ENCODE results near the gene JPT2.
A peak's percentile ranks its signal among the peaks of the same experiment; 100 is the strongest.
"Not testable (repeated sequence)": the region's sequence is repeated elsewhere in the genome, so short reads cannot be mapped to it uniquely, and the experiment has no call there.

Gene JPT2

DNA sequence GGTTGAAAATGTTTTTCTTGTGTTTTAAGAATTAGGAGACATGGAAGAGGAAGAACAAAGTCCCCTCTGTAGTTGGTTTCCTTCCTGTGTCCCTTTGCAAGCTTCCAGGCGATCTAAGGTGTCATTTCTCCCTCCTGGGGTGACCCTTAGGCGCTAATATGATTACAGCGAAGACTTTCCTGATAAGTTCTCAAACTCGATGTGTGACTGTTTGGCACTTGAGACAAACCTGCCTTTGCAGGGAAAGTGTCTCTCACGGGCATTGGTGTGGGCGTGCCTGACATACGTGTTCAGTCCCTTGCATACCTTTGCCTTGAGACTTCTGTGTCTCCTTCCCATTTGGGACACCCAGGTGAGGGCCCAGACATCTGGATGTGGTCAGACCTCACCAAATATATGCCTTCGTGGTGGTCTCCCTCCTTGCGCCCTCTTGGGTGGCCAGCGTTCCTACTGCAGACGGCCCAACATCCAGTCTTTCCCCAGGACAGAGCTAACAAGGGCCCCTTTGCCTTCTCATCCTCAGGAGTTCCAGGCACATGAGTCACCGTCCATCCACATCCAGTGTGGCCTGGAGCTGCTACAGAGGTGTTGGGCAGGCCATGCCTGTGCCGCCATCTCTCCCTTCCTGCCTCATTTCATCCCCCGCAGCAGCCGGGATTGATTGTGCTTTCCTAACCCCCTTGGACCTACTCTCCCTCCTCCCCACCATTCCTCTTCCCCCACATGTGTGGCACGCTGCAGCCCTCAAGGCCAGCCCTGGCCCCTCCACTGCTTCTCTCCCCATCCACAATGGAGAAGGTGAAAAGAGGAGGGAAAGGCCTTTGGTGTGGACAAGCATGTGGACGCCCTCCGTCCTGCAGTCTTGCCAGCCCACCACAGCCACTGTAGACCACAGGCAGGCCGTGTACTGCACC lies 3.1 kb upstream of the JPT2 start:
- DNase-seq (ENCODE audit: low read depth in 2 of 2) = no peak

DNA sequence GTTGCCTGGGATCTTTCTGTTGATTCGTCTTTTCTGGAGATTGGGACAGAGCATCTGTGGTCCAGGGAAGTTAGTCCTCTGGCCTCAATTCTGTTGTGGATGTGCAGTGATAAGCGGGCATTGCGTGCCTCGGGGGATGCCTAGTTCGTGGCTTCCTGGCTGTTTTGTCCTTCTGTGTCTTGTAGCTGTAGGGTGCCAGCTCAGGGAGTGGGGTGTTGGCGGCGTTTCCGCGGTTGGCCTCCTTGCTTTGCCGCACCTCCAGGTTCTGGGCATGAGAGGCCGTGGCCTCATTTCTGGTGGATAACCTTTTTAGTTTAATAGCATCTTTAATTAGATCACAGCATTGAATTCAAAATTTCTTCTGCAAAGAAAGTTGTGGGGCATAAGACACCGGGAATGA lies 1.4 kb upstream of the JPT2 start:
- no peak for DNase-seq (ENCODE audit: low read depth in 2 of 2)

- DNase-seq (ENCODE audit: low read depth in 2 of 2) = no peak
Measured at GRCh38 chr16:1677339-1677738, 740 bp upstream of the JPT2 start.

- peak in 1 of 2 donors; percentile 19 for DNase-seq (ENCODE audit: low read depth in 2 of 2)
Measured at GRCh38 chr16:1678500-1679098, 520 bp downstream of the JPT2 start.

- no peak for DNase-seq (ENCODE audit: low read depth in 2 of 2)
Measured at GRCh38 chr16:1680361-1680760, 2.3 kb downstream of the JPT2 start.

- DNase-seq (ENCODE audit: low read depth in 2 of 2) = no peak
Measured at GRCh38 chr16:1681032-1681431, 3.0 kb downstream of the JPT2 start.

- DNase-seq (ENCODE audit: low read depth in 2 of 2) = no peak
Measured at GRCh38 chr16:1687427-1688316, 9.6 kb downstream of the JPT2 start.

- DNase-seq (ENCODE audit: low read depth in 2 of 2) = no peak
Measured at GRCh38 chr16:1688807-1689560, 10.9 kb downstream of the JPT2 start.

- DNase-seq (ENCODE audit: low read depth in 2 of 2) = no peak
Measured at GRCh38 chr16:1689853-1690252, 11.8 kb downstream of the JPT2 start.

DNA sequence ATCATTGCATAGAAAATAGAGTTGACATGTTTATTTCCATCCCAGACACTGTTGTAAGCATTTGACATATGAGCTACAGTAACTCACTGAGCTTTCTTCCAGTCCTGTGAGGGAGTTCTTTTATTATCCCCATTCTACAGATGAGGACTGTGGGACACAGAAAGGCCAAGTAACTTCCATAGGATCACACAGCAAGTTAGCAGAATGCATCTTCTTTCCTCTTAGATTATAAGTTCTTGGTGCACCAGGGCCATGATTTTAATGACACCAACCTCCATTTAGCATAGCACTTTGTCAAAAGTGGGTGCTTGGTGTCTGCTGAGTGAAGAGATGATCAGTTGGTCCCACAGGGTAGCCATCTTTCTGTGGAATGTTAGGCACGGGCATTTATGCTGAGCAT lies 12.7 kb downstream of the JPT2 start:
- no peak for DNase-seq (ENCODE audit: low read depth in 2 of 2)

GRCh38 chr16:1691276-1691675 lies 13.2 kb downstream of the JPT2 start:
- DNase-seq (ENCODE audit: low read depth in 2 of 2) = no peak

DNA sequence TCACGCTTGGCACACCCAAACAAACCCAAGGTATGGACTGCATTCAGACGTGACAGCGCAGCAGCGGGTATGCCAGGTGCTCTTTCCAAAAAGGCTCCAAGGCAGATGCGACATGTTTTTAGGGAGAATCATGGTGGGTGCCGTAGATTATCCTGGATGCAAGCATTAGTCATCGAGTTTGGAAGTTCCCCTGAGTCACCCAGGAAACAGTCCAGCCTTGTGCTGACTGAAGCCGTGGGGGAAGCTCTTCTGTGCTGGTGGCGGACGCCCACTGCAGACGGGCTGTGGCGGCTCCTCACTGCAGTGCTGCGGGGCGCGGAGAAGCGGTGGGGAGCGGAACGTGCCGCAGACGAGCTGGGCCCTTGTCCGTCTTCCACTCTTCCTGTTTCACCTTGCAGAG lies 13.9 kb downstream of the JPT2 start:
- DNase-seq (ENCODE audit: low read depth in 2 of 2) = no peak

DNA sequence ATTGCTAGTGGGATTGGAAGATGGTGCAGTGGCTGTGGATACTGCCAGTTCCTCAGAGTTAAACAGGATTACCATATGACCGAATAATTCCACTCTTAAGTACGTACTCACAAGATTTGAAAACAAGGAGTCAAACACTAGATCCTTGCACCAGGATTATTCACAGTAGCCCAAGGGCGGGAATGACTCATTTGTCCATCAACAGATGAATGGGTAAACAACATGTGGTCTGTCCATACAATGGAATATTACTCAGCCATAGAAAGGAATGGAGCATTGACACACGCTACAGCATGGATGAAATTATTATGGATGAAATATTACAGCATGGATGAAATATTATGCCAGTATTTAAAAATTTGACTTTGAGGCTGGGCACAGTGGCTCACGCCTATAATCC lies 18.8 kb downstream of the JPT2 start:
- no peak for DNase-seq (ENCODE audit: low read depth in 2 of 2)

GRCh38 chr16:1698680-1699079 lies 20.6 kb downstream of the JPT2 start:
- DNase-seq (ENCODE audit: low read depth in 2 of 2) = no peak

GRCh38 chr16:1700246-1700645 lies 22.2 kb downstream of the JPT2 start:
- no peak for DNase-seq (ENCODE audit: low read depth in 2 of 2)

DNA sequence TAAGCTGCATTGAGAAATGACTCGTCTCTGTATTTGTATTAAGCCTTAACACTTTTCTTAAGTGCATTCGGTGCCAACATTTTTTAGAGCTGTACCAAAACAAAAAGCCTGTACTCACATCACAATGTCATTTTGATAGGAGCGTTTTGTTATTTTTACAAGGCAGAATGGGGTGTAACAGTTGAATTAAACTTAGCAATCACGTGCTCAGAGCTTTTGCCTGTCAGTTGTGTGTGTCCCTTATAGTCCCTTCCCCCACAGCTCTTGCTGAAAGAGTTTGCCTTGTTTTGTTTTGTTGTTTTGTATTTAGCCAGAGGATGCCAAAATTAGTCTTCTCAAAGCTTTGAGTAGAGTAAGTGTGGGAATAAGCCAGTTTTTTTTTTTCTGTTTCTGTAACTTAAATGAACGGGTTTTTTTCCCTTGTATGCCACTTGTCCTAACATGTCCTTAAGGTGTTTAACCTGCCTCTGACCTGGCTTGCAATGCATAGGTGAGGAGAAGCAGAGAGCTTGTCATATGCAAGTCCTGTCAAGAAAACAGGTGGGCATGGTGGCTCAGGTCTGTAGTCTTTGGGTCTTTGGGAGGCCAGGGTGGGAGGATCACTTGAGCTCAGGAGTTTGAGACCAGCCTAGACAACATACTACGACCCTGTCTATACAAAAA lies 23.3 kb downstream of the JPT2 start:
- DNase-seq (ENCODE audit: low read depth in 2 of 2) = no peak

DNA sequence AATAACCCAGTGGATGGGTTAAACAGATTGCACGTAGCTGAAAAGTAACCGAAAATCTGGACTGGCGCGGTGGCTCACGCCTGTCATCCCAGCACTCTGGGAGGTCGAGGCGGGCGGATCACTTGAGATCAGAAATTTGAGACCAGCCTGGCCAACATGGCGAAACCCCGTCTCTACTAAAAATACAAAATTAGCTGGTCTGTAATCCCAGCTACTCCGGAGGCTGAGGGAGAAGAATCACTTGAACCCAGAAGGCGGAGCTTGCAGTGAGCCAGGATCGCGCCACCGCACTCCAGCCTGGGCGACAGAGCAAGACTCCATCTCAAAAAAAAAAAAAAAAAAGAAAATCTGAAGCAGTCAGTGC lies 27.2 kb downstream of the JPT2 start:
- DNase-seq (ENCODE audit: low read depth in 2 of 2) = not testable (repeated sequence)

DNA sequence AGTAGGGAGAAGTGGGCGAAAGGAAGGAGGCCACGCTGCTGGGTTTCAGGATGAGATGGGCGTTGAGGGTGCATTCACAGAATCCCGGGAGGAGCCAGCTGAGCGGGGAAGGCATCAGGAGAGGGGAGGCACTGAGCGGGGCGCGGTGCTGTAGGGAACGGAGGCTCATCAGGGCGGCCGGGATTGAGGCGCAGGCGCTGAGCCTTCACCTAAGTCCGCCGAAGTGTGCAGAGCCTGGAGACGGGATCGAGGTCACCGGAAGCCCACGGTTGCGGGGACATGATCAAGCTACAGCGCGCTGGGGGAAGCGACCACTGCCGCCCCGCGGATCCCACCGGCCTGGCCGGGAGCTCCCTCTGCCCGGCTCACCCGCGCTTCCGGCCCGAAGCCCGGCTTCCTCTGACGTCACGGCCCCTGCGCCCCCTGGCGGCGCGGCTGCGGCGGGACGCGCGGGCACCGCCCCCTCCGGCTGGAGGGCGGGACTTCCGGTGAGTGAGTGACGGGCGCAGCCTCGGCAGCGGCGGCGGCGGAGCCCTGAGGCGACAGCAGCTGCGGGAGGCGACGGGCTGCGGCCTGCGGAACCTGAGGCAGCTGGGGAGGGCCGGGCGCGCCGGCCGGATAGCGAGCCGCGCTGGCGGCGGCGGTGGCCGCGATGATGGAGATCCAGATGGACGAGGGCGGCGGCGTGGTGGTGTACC lies 27.8 kb downstream of the JPT2 start, which contains the start of gene MAPK8IP3:
TSS of gene MAPK8IP3 (plus strand) at position 508 of the 698 bp plus-strand sequence. CDS start at position 653, 145 bp downstream.
- DNase-seq (ENCODE audit: low read depth in 2 of 2) = peak; percentile 86 to 89

GRCh38 chr16:1706386-1707192 lies 28.5 kb downstream of the JPT2 start:
- DNase-seq (ENCODE audit: low read depth in 2 of 2) = peak in 1 of 2 donors; percentile 21

Data from stimulated activated CD8-positive, alpha-beta memory T cell treated with anti-CD3 and anti-CD28 coated beads, Interleukin-15, amount 100 ng/mL, for 48 hours (primary cell).